ENCODE results near the gene CTNNBL1.
A peak's percentile ranks its signal among the peaks of the same experiment; 100 is the strongest.
"Not testable (repeated sequence)": the region's sequence is repeated elsewhere in the genome, so short reads cannot be mapped to it uniquely, and the experiment has no call there.

Gene CTNNBL1

GRCh38 chr20:37703035-37703845 lies 9.4 kb downstream of the CTNNBL1 start:
- peak; percentile 26 for DNase-seq (ENCODE audit: low read depth, low spot score)
- no peak overlapping the region for H3K4me3 ChIP-seq (ENCODE audit: low read length)

- no peak overlapping the region for H3K4me3 ChIP-seq (ENCODE audit: low read length)
- DNase-seq (ENCODE audit: low read depth, low spot score), result no peak
Measured at GRCh38 chr20:37704955-37705354, 11.1 kb downstream of the CTNNBL1 start.

GRCh38 chr20:37706298-37706697 lies 12.5 kb downstream of the CTNNBL1 start:
- no peak for DNase-seq (ENCODE audit: low read depth, low spot score)
- H3K4me3 ChIP-seq (ENCODE audit: low read length), result no peak overlapping the region

GRCh38 chr20:37711001-37711400 lies 17.2 kb downstream of the CTNNBL1 start:
- no peak overlapping the region for H3K4me3 ChIP-seq (ENCODE audit: low read length)
- no peak for DNase-seq (ENCODE audit: low read depth, low spot score)

- no peak for DNase-seq (ENCODE audit: low read depth, low spot score)
- H3K4me3 ChIP-seq (ENCODE audit: low read length), result no peak overlapping the region
Measured at GRCh38 chr20:37711994-37712964, 18.4 kb downstream of the CTNNBL1 start.

GRCh38 chr20:37713396-37713795 lies 19.6 kb downstream of the CTNNBL1 start:
- H3K4me3 ChIP-seq (ENCODE audit: low read length), result no peak overlapping the region
- DNase-seq (ENCODE audit: low read depth, low spot score), result no peak

- no peak for DNase-seq (ENCODE audit: low read depth, low spot score)
- no peak overlapping the region for H3K4me3 ChIP-seq (ENCODE audit: low read length)
Measured at GRCh38 chr20:37714978-37715672, 21.3 kb downstream of the CTNNBL1 start.

GRCh38 chr20:37721751-37722150 lies 27.9 kb downstream of the CTNNBL1 start:
- DNase-seq (ENCODE audit: low read depth, low spot score), result no peak
- H3K4me3 ChIP-seq (ENCODE audit: low read length), result no peak overlapping the region

GRCh38 chr20:37722312-37722711 lies 28.5 kb downstream of the CTNNBL1 start:
- H3K4me3 ChIP-seq (ENCODE audit: low read length); DNase-seq (ENCODE audit: low read depth, low spot score): not testable (repeated sequence)

- H3K4me3 ChIP-seq (ENCODE audit: low read length), result no peak overlapping the region
- no peak for DNase-seq (ENCODE audit: low read depth, low spot score)
Measured at GRCh38 chr20:37723668-37724067, 29.8 kb downstream of the CTNNBL1 start.

- no peak overlapping the region for H3K4me3 ChIP-seq (ENCODE audit: low read length)
- DNase-seq (ENCODE audit: low read depth, low spot score), result no peak
Measured at GRCh38 chr20:37725165-37725564, 31.3 kb downstream of the CTNNBL1 start.

- no peak for DNase-seq (ENCODE audit: low read depth, low spot score)
- no peak overlapping the region for H3K4me3 ChIP-seq (ENCODE audit: low read length)
Measured at GRCh38 chr20:37725855-37726254, 32.0 kb downstream of the CTNNBL1 start.

- DNase-seq (ENCODE audit: low read depth, low spot score), result no peak
- H3K4me3 ChIP-seq (ENCODE audit: low read length), result no peak overlapping the region
Measured at GRCh38 chr20:37726321-37726720, 32.5 kb downstream of the CTNNBL1 start.

GRCh38 chr20:37726971-37727956 lies 33.4 kb downstream of the CTNNBL1 start:
- no peak overlapping the region for H3K4me3 ChIP-seq (ENCODE audit: low read length)
- no peak for DNase-seq (ENCODE audit: low read depth, low spot score)

GRCh38 chr20:37727957-37728634 lies 34.3 kb downstream of the CTNNBL1 start:
- no peak overlapping the region for H3K4me3 ChIP-seq (ENCODE audit: low read length)
- no peak for DNase-seq (ENCODE audit: low read depth, low spot score)

- no peak overlapping the region for H3K4me3 ChIP-seq (ENCODE audit: low read length)
- DNase-seq (ENCODE audit: low read depth, low spot score), result no peak
Measured at GRCh38 chr20:37728635-37728983, 34.8 kb downstream of the CTNNBL1 start.

GRCh38 chr20:37729452-37729851 lies 35.6 kb downstream of the CTNNBL1 start:
- no peak overlapping the region for H3K4me3 ChIP-seq (ENCODE audit: low read length)
- no peak for DNase-seq (ENCODE audit: low read depth, low spot score)

- no peak for DNase-seq (ENCODE audit: low read depth, low spot score)
- no peak overlapping the region for H3K4me3 ChIP-seq (ENCODE audit: low read length)
Measured at GRCh38 chr20:37729909-37730308, 36.1 kb downstream of the CTNNBL1 start.
